Fibroblast of lung (primary cell): Measurements from ENCODE around the gene IFT122. TPM values are rescaled to one million over a fixed set of nuclear protein-coding genes. Genes with fewer than 3 reads are reported as not detected.

Source experiments
- DNase-seq, 2 donors: peaks; one replicate each; pipeline versions ENCODE4 v3.0.0 to v3.0.0-alpha.2; 2010; ENCODE audit warnings: low read depth in 2 of 2
- H2AFZ ChIP-seq: 2 replicates; pipeline ENCODE4 v1.5.1; 2012; ENCODE audit warnings: low read length, control low read depth, inconsistent platforms
- H3K27ac ChIP-seq: 2 replicates; pipeline ENCODE4 v1.5.1; 2011; ENCODE audit warnings: low read length, control low read depth; ENCODE audit not compliant: insufficient read depth
- H3K27me3 ChIP-seq: 2 replicates; pipeline ENCODE4 v1.5.1; 2011; ENCODE audit warnings: mild to moderate bottlenecking, low read length; ENCODE audit not compliant: control insufficient read depth, insufficient read depth
- H3K36me3 ChIP-seq: 2 replicates; pipeline ENCODE4 v1.5.1; 2011; ENCODE audit warnings: low read length; ENCODE audit not compliant: control insufficient read depth, insufficient read depth
- H3K4me1 ChIP-seq: 2 replicates; pipeline ENCODE4 v1.5.1; 2011; ENCODE audit warnings: low read length; ENCODE audit not compliant: control insufficient read depth, insufficient read depth; ENCODE audit errors: extremely low read depth
- H3K4me2 ChIP-seq: 2 replicates; pipeline ENCODE4 v1.5.1; 2011; ENCODE audit warnings: low read length, control low read depth; ENCODE audit not compliant: insufficient read depth; ENCODE audit errors: extremely low read depth
- H3K4me3 ChIP-seq, 4 experiments: fragments of 200-600 bp in 1 of 4; sonication (generic) in 1 of 4; replicated peaks in 1 of 4; 2 replicates each; pipeline ENCODE4 v1.5.1; 2011 to 2016; ENCODE audit warnings: low read length in 4 of 4, low read depth in 3 of 4, mild to moderate bottlenecking in 3 of 4, control low read depth in 2 of 4, inconsistent platforms in 1 of 4, mixed read lengths in 1 of 4; ENCODE audit not compliant: insufficient read depth in 1 of 4; ENCODE audit errors: control extremely low read depth in 1 of 4
- H3K79me2 ChIP-seq: 2 replicates; pipeline ENCODE4 v1.5.1; 2012; ENCODE audit warnings: mild to moderate bottlenecking, low read length, inconsistent platforms; ENCODE audit not compliant: control insufficient read depth, insufficient read depth
- H3K9ac ChIP-seq: 2 replicates; pipeline ENCODE4 v1.5.1; 2011; ENCODE audit warnings: mild to moderate bottlenecking, low read length, control low read depth; ENCODE audit not compliant: insufficient read depth
- H3K9me3 ChIP-seq: 2 replicates; pipeline ENCODE4 v1.5.1; 2012; ENCODE audit warnings: low read depth, low read length; ENCODE audit not compliant: control insufficient read depth, insufficient read depth
- H4K20me1 ChIP-seq: 2 replicates; pipeline ENCODE4 v1.5.1; 2011; ENCODE audit warnings: low read length; ENCODE audit not compliant: control insufficient read depth, insufficient read depth; ENCODE audit errors: extremely low read depth
- CTCF ChIP-seq, 2 donors: IDR thresholded peaks in 1 of 2; conservative IDR thresholded peaks in 1 of 2; 1 replicate in 1 of 2; 2 replicates in 1 of 2; pipeline ENCODE4 v1.5.1; 2011 to 2012; ENCODE audit warnings: low read length in 2 of 2, control low read depth in 1 of 2, inconsistent platforms in 1 of 2, low read depth in 1 of 2, mild to moderate bottlenecking in 1 of 2
- EZH2 ChIP-seq: IDR thresholded peaks from 2 replicates; pipeline ENCODE4 v1.5.1; 2012; ENCODE audit warnings: low read length, control low read depth, mild to moderate bottlenecking; ENCODE audit errors: missing control alignments
- polyA plus RNA-seq, 2 donors: library from polyadenylated mRNA; depleted of rRNA in 1 of 2; stranded (reverse) in 1 of 2; unstranded in 1 of 2; fragments of >200 nt; gene quantifications; 2 replicates each; pipeline ENCODE4 v1.2.1, GENCODE V29; 2011 to 2012; ENCODE audit warnings: missing spikeins in 1 of 2
- total RNA-seq: library from RNA; depleted of rRNA; stranded (reverse); fragments of >200 nt; gene quantifications from 2 replicates; pipeline ENCODE4 v1.2.1, GENCODE V29; 2014

The IFT122 gene
- total and polyA plus RNA-seq, 2 donors (not counting 1 experiment from before 2014, with no cell fraction given): 13.2 to 27.2 TPM

DNA sequence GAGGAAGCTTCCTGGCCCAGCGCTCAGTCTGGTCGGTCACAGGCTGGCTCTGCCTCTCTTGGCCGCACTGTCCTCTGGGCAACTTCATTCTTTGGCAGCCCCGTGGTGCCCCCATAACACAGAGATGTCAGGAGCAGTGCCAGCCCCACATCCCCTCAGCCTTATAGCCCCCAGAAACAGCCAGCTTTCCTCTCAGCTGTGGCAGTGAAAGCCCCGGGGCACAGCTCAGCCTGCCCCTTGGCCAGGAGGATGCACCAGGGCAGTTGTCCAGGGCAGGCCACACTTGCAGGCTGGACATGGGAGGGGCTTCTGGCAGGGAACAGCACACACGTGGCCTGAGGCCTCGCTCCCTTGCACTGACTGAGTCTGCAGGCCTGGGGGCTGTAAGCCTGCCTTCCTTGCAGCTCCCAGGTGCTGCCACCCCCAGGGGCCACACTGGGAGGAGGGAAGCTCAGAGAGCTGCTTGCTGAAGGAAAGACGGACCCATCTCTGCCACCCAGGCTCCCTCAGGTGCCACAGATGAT is 78.1 kb downstream of the IFT122 start:
- H4K20me1 ChIP-seq: no peaks in the 10 kb centered on the region
- no peak overlapping the region for H3K9ac ChIP-seq
- H3K9me3 ChIP-seq: no peaks in the 10 kb centered on the region
- H3K27ac ChIP-seq: no peak overlapping the region
- no peaks in the 10 kb centered on the region for H3K27me3 ChIP-seq
- H3K4me2 ChIP-seq: no peak overlapping the region
- no peaks in the 10 kb centered on the region for H3K4me1 ChIP-seq
- no peak for DNase-seq
- no peaks in the 10 kb centered on the region for H3K79me2 ChIP-seq
- H3K4me3 ChIP-seq: no peak overlapping the region
- no peaks in the 10 kb centered on the region for H3K36me3 ChIP-seq
- TF ChIP-seq CTCF (conservative IDR thresholded peaks at IDR 0.05 in 1 of 2, IDR thresholded peaks at IDR 0.05 in 1 of 2; ENCODE audit: low read depth in 1 of 2, low read length in 2 of 2): no peak
- TF ChIP-seq EZH2: no peak
- H2AFZ ChIP-seq: no peak overlapping the region

- no peak for DNase-seq
- H4K20me1 ChIP-seq: no peaks in the 10 kb centered on the region
- H2AFZ ChIP-seq: no peak overlapping the region
- H3K9me3 ChIP-seq: no peaks in the 10 kb centered on the region
- no peaks in the 10 kb centered on the region for H3K79me2 ChIP-seq
- no peaks in the 10 kb centered on the region for H3K4me1 ChIP-seq
- no peak overlapping the region for H3K27ac ChIP-seq
- TF ChIP-seq CTCF (conservative IDR thresholded peaks at IDR 0.05 in 1 of 2, IDR thresholded peaks at IDR 0.05 in 1 of 2; ENCODE audit: low read depth in 1 of 2, low read length in 2 of 2) (no peak), EZH2 (no peak)
- H3K4me2 ChIP-seq: no peak overlapping the region
- H3K4me3 ChIP-seq: no peak overlapping the region
- no peaks in the 10 kb centered on the region for H3K36me3 ChIP-seq
- no peak overlapping the region for H3K9ac ChIP-seq
- H3K27me3 ChIP-seq: no peaks in the 10 kb centered on the region
These were observed 78.6 kb downstream of the IFT122 start for GRCh38 chr3:129518581-129518980.

DNA sequence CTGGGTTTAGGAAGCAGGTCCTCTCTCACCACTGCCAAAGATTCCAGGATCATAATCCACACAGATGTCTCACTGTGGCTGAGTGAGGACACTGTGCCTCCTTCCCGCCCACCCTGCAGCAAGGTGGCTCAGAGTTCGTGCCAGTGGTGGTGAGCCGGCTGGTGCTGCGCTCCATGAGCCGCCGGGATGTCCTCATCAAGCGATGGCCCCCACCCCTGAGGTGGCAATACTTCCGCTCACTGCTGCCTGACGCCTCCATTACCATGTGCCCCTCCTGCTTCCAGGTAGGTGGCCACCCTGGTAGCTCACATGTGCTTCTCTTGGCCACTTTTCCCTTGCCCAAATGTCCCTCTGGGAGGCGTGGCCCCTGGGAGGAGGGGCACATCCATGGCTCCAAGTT is 79.4 kb downstream of the IFT122 start:
- DNase-seq: no peak
- Histone ChIP-seq H3K27me3 (no peaks in the 10 kb centered on the region), H3K9ac (no peak overlapping the region), H3K79me2 (no peaks in the 10 kb centered on the region), H3K4me3 (no peak overlapping the region), H2AFZ (no peak overlapping the region), H3K4me2 (no peak overlapping the region), H4K20me1 (no peaks in the 10 kb centered on the region), H3K27ac (no peak overlapping the region), H3K4me1 (no peaks in the 10 kb centered on the region), H3K9me3 (no peaks in the 10 kb centered on the region), H3K36me3 (no peaks in the 10 kb centered on the region)
- TF ChIP-seq EZH2: no peak
- no peak for TF ChIP-seq CTCF (conservative IDR thresholded peaks at IDR 0.05 in 1 of 2, IDR thresholded peaks at IDR 0.05 in 1 of 2; ENCODE audit: low read depth in 1 of 2, low read length in 2 of 2)
